GM18499 (cell line): ENCODE results near the gene COL6A5.
"Not testable (repeated sequence)": the region's sequence is repeated elsewhere in the genome, so short reads cannot be mapped to it uniquely, and the experiment has no call there.

Experiments
- ATAC-seq: cut with Tn5 transposase; IDR thresholded peaks from one replicate; pipeline ENCODE4 v1.9.1; 2021; ENCODE audit warnings: moderate number of reproducible peaks; ENCODE audit not compliant: insufficient read depth, unreplicated experiment

The COL6A5 gene

GRCh38 chr3:130383424-130383823 lies 38.0 kb downstream of the COL6A5 start:
- no peak for ATAC-seq

- no peak for ATAC-seq
These were observed 39.1 kb downstream of the COL6A5 start for GRCh38 chr3:130384476-130385025.

GRCh38 chr3:130386604-130387263 lies 41.3 kb downstream of the COL6A5 start:
- no peak for ATAC-seq

DNA sequence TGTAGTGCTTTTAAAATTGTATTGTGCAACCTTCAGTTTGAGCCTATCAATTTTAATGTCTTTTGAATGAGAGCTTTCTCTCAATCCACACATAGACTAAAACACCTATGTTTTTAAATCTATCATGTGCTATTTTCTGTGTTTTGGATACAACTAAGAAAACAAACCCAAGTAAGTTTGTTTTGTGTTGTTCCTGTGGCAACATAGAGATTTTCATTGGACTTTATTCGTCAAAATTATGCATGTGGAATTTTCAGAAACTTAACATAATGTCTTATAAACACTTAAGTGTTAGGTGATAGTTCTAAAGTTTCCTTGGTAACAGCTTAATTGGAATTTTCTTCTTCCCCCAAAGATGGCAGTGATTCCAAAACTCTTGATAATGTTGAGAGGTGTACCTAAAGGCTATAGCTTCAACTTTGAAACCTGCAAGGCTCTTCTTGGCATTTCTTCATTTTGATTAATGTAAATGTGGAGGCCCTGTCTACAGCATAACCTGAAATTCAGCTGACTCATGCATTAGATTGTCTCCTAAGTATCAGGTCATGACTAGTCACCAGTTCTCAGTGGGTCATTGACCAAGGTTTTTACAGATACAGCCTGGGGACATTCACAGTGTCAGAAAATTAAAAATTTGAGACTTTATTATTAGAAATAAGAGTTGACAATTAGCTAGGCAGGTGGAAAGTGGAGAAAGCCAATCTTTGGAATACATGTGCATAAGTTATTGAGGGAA lies 44.4 kb downstream of the COL6A5 start:
- no peak for ATAC-seq

GRCh38 chr3:130392266-130392665 lies 46.8 kb downstream of the COL6A5 start:
- ATAC-seq, result no peak

GRCh38 chr3:130393594-130393993 lies 48.1 kb downstream of the COL6A5 start:
- ATAC-seq, result no peak

GRCh38 chr3:130395331-130395730 lies 49.9 kb downstream of the COL6A5 start:
- ATAC-seq, result no peak

- no peak for ATAC-seq
These were observed 50.4 kb downstream of the COL6A5 start for GRCh38 chr3:130395916-130396315.

DNA sequence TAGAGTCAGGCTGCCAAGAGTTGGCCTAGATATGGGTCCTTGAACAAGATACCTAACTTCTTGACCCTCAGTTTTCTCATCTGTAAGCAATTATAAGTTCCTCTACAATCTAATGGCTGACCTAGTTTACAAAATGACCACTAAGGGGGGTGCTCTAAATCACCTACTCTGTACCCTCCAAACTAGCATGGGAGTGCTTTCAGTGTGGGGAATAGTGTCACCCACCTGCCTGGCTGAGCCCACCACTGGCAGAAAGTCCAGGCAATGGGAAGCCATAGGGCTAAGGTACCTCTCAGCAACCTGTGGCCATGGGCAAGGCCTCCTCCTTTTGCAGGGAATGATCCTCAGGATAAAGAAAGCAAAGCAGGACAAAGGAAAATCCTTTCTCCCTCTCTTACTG lies 58.9 kb downstream of the COL6A5 start:
- no peak for ATAC-seq

DNA sequence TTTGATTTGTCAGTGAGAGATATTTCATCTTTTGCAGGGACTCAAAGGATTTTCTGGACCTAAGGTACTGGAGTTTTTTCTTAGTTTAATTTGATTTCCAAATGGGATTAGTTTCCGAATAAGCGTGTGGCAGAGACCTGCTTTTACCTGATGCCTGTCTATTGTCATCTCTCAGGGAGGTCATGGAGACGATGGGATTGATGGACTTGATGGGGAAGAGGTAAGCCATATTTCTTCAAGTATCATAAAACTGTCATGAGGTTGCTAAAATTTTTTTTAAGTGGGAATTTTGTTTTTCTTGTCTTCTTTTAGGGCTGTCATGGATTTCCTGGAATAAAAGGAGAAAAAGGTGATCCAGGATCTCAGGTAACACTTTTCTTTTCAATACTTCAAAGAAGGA lies 60.5 kb downstream of the COL6A5 start:
- no peak for ATAC-seq

- ATAC-seq, result not testable (repeated sequence)
These were observed 62.8 kb downstream of the COL6A5 start for GRCh38 chr3:130408253-130408652.

DNA sequence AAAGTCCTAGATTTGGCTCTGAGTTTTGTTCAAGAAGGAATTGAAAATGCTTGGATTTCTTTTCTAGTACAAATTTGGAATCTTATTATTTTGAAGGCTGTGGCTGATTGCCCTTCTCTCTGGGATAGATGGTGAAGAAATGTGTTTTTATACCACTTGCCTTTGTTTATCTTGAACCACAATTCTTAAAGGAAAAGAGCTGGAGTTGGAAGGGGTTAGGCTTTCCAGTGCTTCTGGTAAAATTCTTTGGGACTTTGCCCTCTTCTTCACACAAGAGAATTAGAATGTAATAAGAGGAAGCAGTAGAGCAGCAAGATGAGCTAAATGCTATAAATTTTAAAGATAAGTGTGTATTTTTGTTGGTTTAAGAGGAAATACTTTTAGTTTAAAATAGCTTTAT lies 65.8 kb downstream of the COL6A5 start:
- no peak for ATAC-seq

GRCh38 chr3:130412991-130413560 lies 67.6 kb downstream of the COL6A5 start:
- ATAC-seq, result no peak

- no peak for ATAC-seq
These were observed 69.0 kb downstream of the COL6A5 start for GRCh38 chr3:130414457-130414856.

- ATAC-seq, result no peak
These were observed 75.0 kb downstream of the COL6A5 start for GRCh38 chr3:130420466-130420865.

- no peak for ATAC-seq
These were observed 77.6 kb downstream of the COL6A5 start for GRCh38 chr3:130423064-130423463.

DNA sequence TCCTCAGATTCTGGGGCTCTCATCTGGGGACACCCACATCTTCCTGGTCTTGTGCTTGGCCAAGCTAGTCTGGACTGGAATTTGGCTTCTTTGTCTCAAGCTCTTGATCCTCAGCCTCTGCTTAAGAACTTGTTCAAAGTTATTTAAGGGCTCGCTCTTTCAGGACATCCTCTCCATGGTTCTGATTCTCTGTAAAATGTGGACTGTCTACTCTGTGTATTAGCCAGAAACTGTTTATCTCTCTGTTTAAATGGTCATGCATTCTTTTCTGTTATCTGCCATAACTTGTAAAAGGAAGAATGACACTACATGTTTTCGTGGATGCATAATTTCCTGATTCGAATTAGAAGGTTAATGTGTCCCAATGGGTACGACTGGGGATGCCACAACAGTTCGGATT lies 79.4 kb downstream of the COL6A5 start:
- ATAC-seq, result no peak

- ATAC-seq, result no peak
These were observed 80.0 kb downstream of the COL6A5 start for GRCh38 chr3:130425484-130425883.

DNA sequence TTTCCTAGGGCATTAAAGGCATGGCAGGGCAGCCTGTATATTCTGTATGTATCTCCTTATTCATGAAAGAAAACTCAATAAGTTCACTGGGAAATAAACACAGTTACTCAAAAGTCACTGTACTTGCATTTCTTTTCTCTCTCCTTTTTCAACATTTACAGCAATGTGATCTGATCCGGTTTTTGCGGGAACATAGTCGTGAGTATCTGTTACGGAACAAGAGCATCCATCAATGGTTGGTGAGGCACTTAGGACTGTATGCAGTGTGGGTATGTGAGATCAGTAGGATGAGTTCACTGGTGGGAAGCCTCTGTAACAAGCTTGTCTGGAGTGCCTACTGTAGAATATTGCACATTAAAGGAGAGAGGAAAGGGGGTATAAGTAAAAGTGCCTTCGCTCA lies 80.7 kb downstream of the COL6A5 start:
- no peak for ATAC-seq

- ATAC-seq, result no peak
These were observed 83.6 kb downstream of the COL6A5 start for GRCh38 chr3:130428871-130429712.

DNA sequence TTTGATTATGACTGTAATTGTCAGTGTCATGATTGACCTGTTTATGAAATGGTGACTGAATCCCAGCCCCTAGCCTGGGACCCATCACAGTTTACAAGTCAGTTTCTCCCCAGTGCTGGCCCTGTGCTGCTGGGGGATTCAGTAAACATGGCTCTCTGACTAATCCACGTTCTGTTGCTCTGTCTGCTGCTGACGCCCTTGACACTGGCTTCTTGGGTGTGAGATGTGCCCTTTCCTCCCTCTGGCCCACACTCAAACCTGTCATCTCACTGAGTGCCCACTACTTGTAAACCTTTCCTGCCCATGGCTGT lies 84.2 kb downstream of the COL6A5 start:
- ATAC-seq, result no peak
